ENCODE results near the gene MRPL14.

- TF ChIP-seq CTCF (IDR thresholded peaks at IDR 0.05), result no peak
- TF ChIP-seq POLR2A (IDR thresholded peaks at IDR 0.05), result no peak
Observed at GRCh38 chr6:44094403-44095242, 32.6 kb downstream of the MRPL14 start.

All from tibial nerve (tissue), 3 donors.